ENCODE measurements around the gene IL17A.
A peak's percentile ranks its signal among the peaks of the same experiment; 100 is the strongest.

The IL17A gene

GRCh38 chr6:52186075-52186474, at the start of gene IL17A:
IL17A (plus strand) TSS chr6:52186375; CDS start chr6:52186432, 57 bp downstream.
- no peak for DNase-seq (ENCODE audit: low spot score)

- DNase-seq (ENCODE audit: low spot score): no peak
Measured at GRCh38 chr6:52136934-52137467, 49.2 kb upstream of the IL17A start.

GRCh38 chr6:52138284-52138683, 47.9 kb upstream of the IL17A start:
- no peak for DNase-seq (ENCODE audit: low spot score)

- no peak for DNase-seq (ENCODE audit: low spot score)
Measured at GRCh38 chr6:52139985-52140680, 46.0 kb upstream of the IL17A start.

- no peak for DNase-seq (ENCODE audit: low spot score)
Measured at GRCh38 chr6:52141596-52141995, 44.6 kb upstream of the IL17A start.

- DNase-seq (ENCODE audit: low spot score): no peak
Measured at GRCh38 chr6:52142556-52142955, 43.6 kb upstream of the IL17A start.

GRCh38 chr6:52143551-52143950, 42.6 kb upstream of the IL17A start:
- DNase-seq (ENCODE audit: low spot score): no peak

GRCh38 chr6:52144196-52145076, 41.7 kb upstream of the IL17A start:
- no peak for DNase-seq (ENCODE audit: low spot score)

- no peak for DNase-seq (ENCODE audit: low spot score)
Measured at GRCh38 chr6:52146851-52147445, 39.2 kb upstream of the IL17A start.

GRCh38 chr6:52149076-52149475, 37.1 kb upstream of the IL17A start:
- DNase-seq (ENCODE audit: low spot score): no peak

GRCh38 chr6:52149949-52150348, 36.2 kb upstream of the IL17A start:
- DNase-seq (ENCODE audit: low spot score): no peak

- no peak for DNase-seq (ENCODE audit: low spot score)
Measured at GRCh38 chr6:52152070-52152423, 34.1 kb upstream of the IL17A start.

- DNase-seq (ENCODE audit: low spot score): no peak
Measured at GRCh38 chr6:52152711-52153160, 33.4 kb upstream of the IL17A start.

- no peak for DNase-seq (ENCODE audit: low spot score)
Measured at GRCh38 chr6:52154381-52154780, 31.8 kb upstream of the IL17A start.

GRCh38 chr6:52155791-52156576, 30.2 kb upstream of the IL17A start:
- DNase-seq (ENCODE audit: low spot score): no peak

- no peak for DNase-seq (ENCODE audit: low spot score)
Measured at GRCh38 chr6:52157301-52157941, 28.8 kb upstream of the IL17A start.

GRCh38 chr6:52160472-52161104, 25.6 kb upstream of the IL17A start:
- DNase-seq (ENCODE audit: low spot score): no peak

GRCh38 chr6:52161689-52162438, 24.3 kb upstream of the IL17A start:
- DNase-seq (ENCODE audit: low spot score): no peak

- DNase-seq (ENCODE audit: low spot score): peak; percentile 8
Measured at GRCh38 chr6:52162940-52163908, 23.0 kb upstream of the IL17A start.

Measured in hematopoietic multipotent progenitor cell treated with erythropoietin and hydrocortisone succinate and interleukin-3 and kit ligand, for 15 days (in vitro differentiated cells).